Panc1 (cell line): ENCODE measurements around the gene LIN7B. TPM values are rescaled to one million over a fixed set of nuclear protein-coding genes. Genes with fewer than 3 reads are reported as not detected.

ENCODE experiments used
- ATAC-seq: fragments of 200-7000 bp; cut with Tn5 transposase; 2 replicates; pipeline ENCODE4 v1.9.1; 2020; ENCODE audit warnings: mild to moderate bottlenecking, moderate library complexity
- BruUV-seq: library from RNA; stranded (reverse); fragments of 400-500 nt; replicated peaks from 2 replicates; lab custom pipeline; 2021; lab: Mats Ljungman, UMichigan
- CTCF ChIA-PET: fragments of 300-600 bp; sonication (Branson Sonifier 250); formaldehyde crosslinking; loops from one replicate; lab custom pipeline; 2022; ENCODE audit warnings: antibody characterized with exemption; lab: Charles Lee
- POLR2A ChIA-PET: fragments of 300-600 bp; sonication (Branson Sonifier 250); formaldehyde crosslinking; loops from one replicate; lab custom pipeline; 2022; ENCODE audit warnings: antibody characterized with exemption; lab: Charles Lee
- DNase-seq: peaks from one replicate; pipeline ENCODE4 v3.0.0-alpha.2; 2010; ENCODE audit warnings: low read depth, low spot score
- H3K27ac ChIP-seq: 2 replicates; pipeline ENCODE4 v1.5.1; 2011; ENCODE audit warnings: mild to moderate bottlenecking, low read length, inconsistent platforms
- H3K27me3 ChIP-seq: fragments of 200-500 bp; sonication (Bioruptor generic); 2 replicates; pipeline ENCODE4 v1.6.0; 2014; ENCODE audit warnings: low read length, inconsistent platforms; ENCODE audit not compliant: control insufficient read depth, insufficient read depth
- H3K36me3 ChIP-seq: fragments of 200-500 bp; sonication (Bioruptor generic); 2 replicates; pipeline ENCODE4 v1.5.1; 2014; ENCODE audit warnings: inconsistent platforms, mild to moderate bottlenecking, low read length, moderate library complexity; ENCODE audit not compliant: control insufficient read depth, insufficient read depth
- H3K4me1 ChIP-seq: 2 replicates; pipeline ENCODE4 v1.5.1; 2011; ENCODE audit warnings: inconsistent platforms, mild to moderate bottlenecking, low read length, moderate library complexity; ENCODE audit not compliant: control insufficient read depth, insufficient read depth
- H3K4me3 ChIP-seq, 2 experiments: 2 replicates each; pipeline ENCODE4 v1.5.1; 2011 to 2012; ENCODE audit warnings: low read depth in 2 of 2, low read length in 2 of 2, mild to moderate bottlenecking in 2 of 2, inconsistent platforms in 1 of 2, moderate library complexity in 1 of 2
- H3K9me3 ChIP-seq: fragments of 200-500 bp; sonication (Bioruptor generic); 2 replicates; pipeline ENCODE4 v1.5.1; 2014; ENCODE audit warnings: low read depth, mild to moderate bottlenecking, inconsistent platforms, low read length, moderate library complexity; ENCODE audit not compliant: control insufficient read depth, insufficient read depth
- CTCF ChIP-seq: fragments of 450-650 bp; IDR thresholded peaks from 2 replicates; pipeline ENCODE4 v1.5.1; 2017; ENCODE audit warnings: mild to moderate bottlenecking
- POLR2AphosphoS5 ChIP-seq: IDR thresholded peaks from 2 replicates; pipeline ENCODE4 v1.6.1; 2012; ENCODE audit warnings: mild to moderate bottlenecking, low read depth, low read length, moderate library complexity
- REST ChIP-seq, 2 experiments: IDR thresholded peaks; 2 replicates each; pipeline ENCODE4 v1.6.1; 2011 to 2012; ENCODE audit warnings: low read depth in 2 of 2, control low read depth in 1 of 2, low read length in 1 of 2, mild to moderate bottlenecking in 1 of 2, moderate library complexity in 1 of 2; ENCODE audit not compliant: insufficient read depth in 1 of 2
- SIN3A ChIP-seq: IDR thresholded peaks from 2 replicates; pipeline ENCODE4 v1.6.1; 2012; ENCODE audit warnings: low read depth, mild to moderate bottlenecking, low read length, moderate library complexity, borderline replicate concordance; ENCODE audit not compliant: insufficient read depth
- TCF7L2 ChIP-seq: IDR thresholded peaks from 2 replicates; pipeline ENCODE4 v1.6.1; 2011; ENCODE audit warnings: mild to moderate bottlenecking, low read depth, low read length, inconsistent platforms
- in situ Hi-C: cut with HindIII; loops from 2 replicates; pipeline ENCODE4 v1.10.0; 2016; ENCODE audit warnings: low sequenced_read_pairs, low pct_unique_long_range_greater_than_20kb
- intact Hi-C: fragments of 100-400 bp; cut with micrococcal nuclease; formaldehyde crosslinking; loops from one replicate; pipeline ENCODE4 v1.10.0; 2022; ENCODE audit not compliant: unreplicated experiment
- total RNA-seq: library from RNA; stranded (reverse); gene quantifications from one replicate; pipeline ENCODE4 v1.2.1, GENCODE V29; 2021; ENCODE audit not compliant: unreplicated experiment

LIN7B gene
- total RNA-seq, 1 experiment from 2014 or later, result 6.4 TPM

GRCh38 chr19:49104229-49104864 lies 9.8 kb upstream of the LIN7B start:
- no peaks in the 10 kb centered on the region for H3K4me1 ChIP-seq
- in situ Hi-C loops, result no loop called here
- H3K9me3 ChIP-seq, result no peaks in the 10 kb centered on the region
- TF ChIP-seq SIN3A (no peak), CTCF (no peak), POLR2AphosphoS5 (no peak), TCF7L2 (no peak), REST (IDR thresholded peaks at IDR 0.05; ENCODE audit: insufficient read depth in 1 of 2, low read depth in 2 of 2, low read length in 1 of 2) (no peak)
- ATAC-seq (no peak), DNase-seq (no peak)
- H3K27me3 ChIP-seq, result no peaks in the 10 kb centered on the region
- H3K27ac ChIP-seq, result no peak overlapping the region
- ChIA-PET CTCF (no interaction called here), POLR2A (no interaction called here)
- peaks cover 3% of the 10 kb centered on the region; the same call in 1 of the 2 replicates for H3K36me3 ChIP-seq
- H3K4me3 ChIP-seq, result no peak overlapping the region
- intact Hi-C loops, result no loop called here
- BruUV-seq, result no TSS peak

GRCh38 chr19:49106648-49107135 lies 7.5 kb upstream of the LIN7B start:
- no peaks in the 10 kb centered on the region; the same call in 1 of the 2 replicates for H3K36me3 ChIP-seq
- no peaks in the 10 kb centered on the region for H3K27me3 ChIP-seq
- ChIA-PET CTCF (interaction anchor here (0.6 kb wide), 1 partner anchor 9 kb away, joined by 3 read pairs; no protein-coding TSS in a partner anchor), POLR2A (no interaction called here)
- TF ChIP-seq POLR2AphosphoS5 (no peak), CTCF (peak; percentile 85), SIN3A (no peak), REST (IDR thresholded peaks at IDR 0.05; ENCODE audit: insufficient read depth in 1 of 2, low read depth in 2 of 2, low read length in 1 of 2) (no peak), TCF7L2 (no peak)
- no peaks in the 10 kb centered on the region for H3K9me3 ChIP-seq
- ATAC-seq, result peak; percentile 59; the same call in 1 of the 2 replicates
- BruUV-seq, result no TSS peak
- intact Hi-C loops (no loop called here), in situ Hi-C loops (no loop called here)
- DNase-seq, result no peak
- H3K4me1 ChIP-seq, result no peaks in the 10 kb centered on the region
- no peak overlapping the region for H3K4me3 ChIP-seq
- H3K27ac ChIP-seq, result no peak overlapping the region
